H1 (cell line): ENCODE results near the gene CTF1. TPM values are rescaled to one million over a fixed set of nuclear protein-coding genes. Genes with fewer than 3 reads are reported as not detected.
A peak's percentile ranks its signal among the peaks of the same experiment; 100 is the strongest.

Experiments
- CBX5 ChIP-seq: fragments of 300-800, 300-1000 bp; sonication (generic); IDR thresholded peaks from 2 replicates; pipeline ENCODE4 v1.7.1; 2016; ENCODE audit warnings: antibody characterized with exemption, low read length, low read depth
- CBX8 ChIP-seq: fragments of 300-800, 300-1000 bp; sonication (generic); IDR thresholded peaks from 2 replicates; pipeline ENCODE4 v1.7.1; 2016; ENCODE audit warnings: low read depth, low read length, borderline replicate concordance
- CEBPB ChIP-seq: IDR thresholded peaks from 2 replicates; pipeline ENCODE4 v1.6.1; 2012; ENCODE audit warnings: low read depth, low read length
- CHD1 ChIP-seq: IDR thresholded peaks from 2 replicates; pipeline ENCODE4 v1.6.1; 2012; ENCODE audit warnings: low read depth, low read length, improper control_type of control experiment
- CHD2 ChIP-seq: IDR thresholded peaks from 2 replicates; pipeline ENCODE4 v1.6.1; 2012; ENCODE audit warnings: low read length, improper control_type of control experiment
- EGR1 ChIP-seq: IDR thresholded peaks from 2 replicates; pipeline ENCODE4 v1.6.1; 2011; ENCODE audit warnings: low read depth, low read length, borderline replicate concordance
- GABPA ChIP-seq: IDR thresholded peaks from 2 replicates; pipeline ENCODE4 v1.6.1; 2011; ENCODE audit warnings: mild to moderate bottlenecking, low read length, moderate library complexity, borderline replicate concordance; ENCODE audit not compliant: insufficient read depth
- GTF2F1 ChIP-seq: IDR thresholded peaks from 2 replicates; pipeline ENCODE4 v1.6.1; 2012; ENCODE audit warnings: low read depth, low read length, improper control_type of control experiment, borderline replicate concordance
- HDAC6 ChIP-seq: IDR thresholded peaks from one replicate; pipeline ENCODE4 v1.7.1; 2012; ENCODE audit warnings: low read depth, mild to moderate bottlenecking, inconsistent platforms, low read length, moderate library complexity
- KDM1A ChIP-seq: fragments of 200-600, 300-600 bp; sonication (generic); IDR thresholded peaks from 2 replicates; pipeline ENCODE4 v1.7.1; 2016; ENCODE audit warnings: mild to moderate bottlenecking, low read length, borderline replicate concordance
- KDM5A ChIP-seq: fragments of 200-600 bp; IDR thresholded peaks from 2 replicates; pipeline ENCODE4 v1.7.1; 2012; ENCODE audit warnings: mild to moderate bottlenecking, low read length, inconsistent platforms, mixed read lengths
- MAFK ChIP-seq: IDR thresholded peaks from 2 replicates; pipeline ENCODE4 v1.6.1; 2012; ENCODE audit warnings: low read depth, mild to moderate bottlenecking, improper control_type of control experiment, low read length
- POLR2AphosphoS5 ChIP-seq: IDR thresholded peaks from 2 replicates; pipeline ENCODE4 v1.6.1; 2011; ENCODE audit warnings: low read depth, low read length
- POU5F1 ChIP-seq: IDR thresholded peaks from 2 replicates; pipeline ENCODE4 v1.6.1; 2011; ENCODE audit warnings: low read depth, mild to moderate bottlenecking, low read length, moderate library complexity
- SAP30 ChIP-seq: fragments of 300-600 bp; sonication (generic); IDR thresholded peaks from 2 replicates; pipeline ENCODE4 v1.7.1; 2012; ENCODE audit warnings: low read length, moderate library complexity, mild to moderate bottlenecking, inconsistent platforms; ENCODE audit not compliant: insufficient read depth, insufficient replicate concordance
- SIN3A ChIP-seq, 2 experiments: IDR thresholded peaks in 1 of 2; conservative IDR thresholded peaks in 1 of 2; 2 replicates each; pipeline ENCODE4 v1.6.1; 2011 to 2012; ENCODE audit warnings: low read length in 2 of 2, improper control_type of control experiment in 1 of 2, low read depth in 1 of 2, mild to moderate bottlenecking in 1 of 2
- SIX5 ChIP-seq: IDR thresholded peaks from 2 replicates; pipeline ENCODE4 v1.6.1; 2011; ENCODE audit warnings: mild to moderate bottlenecking, low read depth, low read length
- SP4 ChIP-seq: IDR thresholded peaks from 2 replicates; pipeline ENCODE4 v1.6.1; 2012; ENCODE audit warnings: low read length, inconsistent platforms
- TAF1 ChIP-seq: IDR thresholded peaks from 2 replicates; pipeline ENCODE4 v1.6.1; 2011; ENCODE audit warnings: mild to moderate bottlenecking, low read depth, low read length
- TAF7 ChIP-seq: optimal IDR thresholded peaks from 2 replicates; pipeline ENCODE3; 2011; ENCODE audit warnings: low read depth, mild to moderate bottlenecking, inconsistent platforms, low read length, moderate library complexity, borderline replicate concordance
- TCF12 ChIP-seq: IDR thresholded peaks from 2 replicates; pipeline ENCODE4 v1.6.1; 2011; ENCODE audit warnings: low read depth, mild to moderate bottlenecking, low read length
- YY1 ChIP-seq: IDR thresholded peaks from 2 replicates; pipeline ENCODE4 v1.6.1; 2011; ENCODE audit warnings: low read depth, mild to moderate bottlenecking, low read length
- polyA plus RNA-seq, 7 experiments: library from polyadenylated mRNA; depleted of rRNA in 3 of 7; stranded (reverse) in 5 of 7; unstranded in 2 of 7; fragments of >200 nt in 5 of 7; fragments of 200-250 nt in 2 of 7; gene quantifications; 1 replicate in 5 of 7; 2 replicates in 1 of 7; 4 replicates in 1 of 7; pipeline versions ENCODE4 v1.2.1 to v1.2.3, GENCODE V29; 2011 to 2013; ENCODE audit warnings: missing spikeins in 2 of 7, mixed read lengths in 2 of 7
- total RNA-seq: library from RNA; stranded (reverse); fragmentation: NEBNext Ultra II Directional; extraction: Animal tissue kit (Norgen Biotek cat#: 25700); gene quantifications from 2 replicates; pipeline ENCODE4 v1.2.1, GENCODE V29; 2021
- TF ChIP-seq, protein P1 (sequence below): IDR thresholded peaks from 2 replicates; pipeline ENCODE4 v1.6.1; 2012; ENCODE audit warnings: inconsistent platforms
- TF ChIP-seq, protein P2 (sequence below): IDR thresholded peaks from 2 replicates; pipeline ENCODE4 v1.6.1; 2011; ENCODE audit warnings: low read length, improper control_type of control experiment

CTF1 gene
- total and polyA plus RNA-seq, 2 of the 8 experiments (the other 6 are each of a cell fraction or from before 2014, with no cell fraction given), result 0.97 to 3.4 TPM

DNA sequence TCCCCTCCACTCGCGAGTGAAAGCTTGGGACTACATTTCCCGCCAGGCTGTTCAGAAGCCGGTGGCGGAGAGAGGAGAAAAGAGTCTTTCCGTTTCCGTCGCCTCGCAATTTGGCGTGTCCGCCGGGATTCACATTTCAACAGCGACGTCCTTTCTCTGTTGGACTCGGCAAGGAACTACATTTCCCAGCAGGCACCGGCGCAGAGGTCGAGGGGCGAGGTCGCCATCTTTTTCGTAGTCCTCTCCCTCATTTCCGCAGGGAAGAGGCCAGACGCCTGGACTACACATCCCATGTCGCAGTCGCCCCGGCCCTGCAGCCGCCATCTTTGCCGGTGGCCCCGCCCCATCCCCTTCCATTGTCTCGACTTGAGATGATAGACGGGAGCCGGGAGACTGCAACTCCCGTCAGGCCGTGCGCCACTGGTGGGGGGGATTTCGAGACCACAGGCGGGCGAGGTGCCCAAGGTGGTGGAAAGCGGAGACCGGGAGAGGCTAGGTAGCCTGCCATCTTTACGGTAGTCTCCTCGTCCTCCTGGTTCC lies 26.1 kb downstream of the CTF1 start (continued):
- TF ChIP-seq KDM5A, result no peak
- no peak for TF ChIP-seq POU5F1
- TF ChIP-seq TCF12, result no peak
- TF ChIP-seq, protein P1, sequence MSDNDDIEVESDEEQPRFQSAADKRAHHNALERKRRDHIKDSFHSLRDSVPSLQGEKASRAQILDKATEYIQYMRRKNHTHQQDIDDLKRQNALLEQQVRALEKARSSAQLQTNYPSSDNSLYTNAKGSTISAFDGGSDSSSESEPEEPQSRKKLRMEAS, result no peak
- peak; percentile 92 for TF ChIP-seq GABPA
- peak; percentile 87 for TF ChIP-seq CHD2
- TF ChIP-seq EGR1, result no peak
- peak; percentile 97 for TF ChIP-seq SIX5
- no peak; the same call in 1 of the 2 replicates for TF ChIP-seq SP4
- no peak for TF ChIP-seq GTF2F1
- TF ChIP-seq TAF7, result no peak
- TF ChIP-seq TAF1, result 0 out of 2 replicates have a peak, but pooled peaks have one; percentile 19
- no peak; the same call in 1 of the 2 replicates for TF ChIP-seq POLR2AphosphoS5
- no peak for TF ChIP-seq MAFK
- TF ChIP-seq YY1, result peak; percentile 98
- no peak for TF ChIP-seq KDM1A
- no peak; the same call in 1 of the 2 replicates for TF ChIP-seq CEBPB
- no peak for TF ChIP-seq SAP30
- no peak for TF ChIP-seq CHD1
- TF ChIP-seq CBX5, result no peak
- peak in 1 of 2 experiments; percentile 1; a peak in 1 of 4 replicates for TF ChIP-seq SIN3A (conservative IDR thresholded peaks at IDR 0.05 in 1 of 2, IDR thresholded peaks at IDR 0.05 in 1 of 2; ENCODE audit: low read depth in 1 of 2, low read length in 2 of 2)
- no peak for TF ChIP-seq HDAC6
- TF ChIP-seq, protein P2, sequence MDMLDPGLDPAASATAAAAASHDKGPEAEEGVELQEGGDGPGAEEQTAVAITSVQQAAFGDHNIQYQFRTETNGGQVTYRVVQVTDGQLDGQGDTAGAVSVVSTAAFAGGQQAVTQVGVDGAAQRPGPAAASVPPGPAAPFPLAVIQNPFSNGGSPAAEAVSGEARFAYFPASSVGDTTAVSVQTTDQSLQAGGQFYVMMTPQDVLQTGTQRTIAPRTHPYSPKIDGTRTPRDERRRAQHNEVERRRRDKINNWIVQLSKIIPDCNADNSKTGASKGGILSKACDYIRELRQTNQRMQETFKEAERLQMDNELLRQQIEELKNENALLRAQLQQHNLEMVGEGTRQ, result no peak
- no peak for TF ChIP-seq CBX8
